ENCODE results near the gene CXCL1. TPM values are rescaled to one million over a fixed set of nuclear protein-coding genes. Genes with fewer than 3 reads are reported as not detected.

The CXCL1 gene
- total and polyA plus RNA-seq, 2 of the 13 experiments (the other 11 are each of a cell fraction or from before 2014, with no cell fraction given) = 0.15 TPM; not detected in 1

DNA sequence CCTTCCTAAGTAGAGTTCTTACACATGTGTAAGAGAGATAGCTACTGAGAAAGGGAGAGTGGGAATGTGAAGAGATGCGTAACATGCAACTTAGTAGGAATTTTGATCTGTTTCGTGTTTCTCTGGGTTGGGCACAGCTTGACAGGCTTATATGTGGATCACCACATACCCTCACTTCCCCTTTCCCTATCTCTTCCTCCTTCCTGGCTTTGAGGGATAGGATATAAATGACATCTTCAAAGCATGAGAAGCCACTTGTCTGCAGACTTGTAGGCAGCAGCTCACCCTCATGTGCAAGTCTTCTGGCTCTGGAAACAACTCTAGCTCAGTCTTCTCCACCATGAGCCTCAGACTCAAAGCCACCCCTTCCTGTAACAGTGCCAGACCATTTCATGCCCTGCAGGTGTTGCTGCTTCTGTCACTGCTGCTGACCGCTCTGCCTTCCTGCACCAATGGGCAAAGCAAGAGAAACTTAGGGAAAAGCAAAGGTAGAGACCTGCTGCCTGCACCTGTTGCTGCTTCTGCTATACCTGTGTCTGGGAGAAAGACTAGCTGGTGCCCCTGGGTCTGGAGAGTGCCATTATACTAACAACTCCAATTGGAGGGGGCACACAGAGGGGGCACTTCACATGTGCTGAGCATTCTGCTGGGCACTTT is 21.5 kb upstream of the CXCL1 start:
- Histone ChIP-seq H3K4me2 (ENCODE audit: low read depth, low read length) (no peak overlapping the region), H3K9ac (ENCODE audit: insufficient read depth, low read depth, low read length) (no peak overlapping the region), H3K27ac (ENCODE audit: extremely low read length, insufficient read depth, low read length) (no peak overlapping the region), H3K4me1 (ENCODE audit: insufficient read depth, low read length) (no peaks in the 10 kb centered on the region), H3K27me3 (ENCODE audit: control insufficient read depth in 1 of 2, insufficient read depth in 2 of 2, low read length in 2 of 2) (peaks cover 0 to 1% of the 10 kb centered on the region in 2 experiments; a peak in 1 of 5 replicates), H4K20me1 (ENCODE audit: insufficient read depth, low read length) (no peaks in the 10 kb centered on the region), H3K36me3 (replicated peaks in 1 of 2; ENCODE audit: control insufficient read depth in 1 of 2, insufficient read depth in 2 of 2, low read length in 2 of 2) (no peaks in the 10 kb centered on the region), H3K9me3 (ENCODE audit: low read length) (no peaks in the 10 kb centered on the region), H3K79me2 (ENCODE audit: insufficient read depth, low read length) (no peaks in the 10 kb centered on the region), H2AFZ (ENCODE audit: low read length) (no peak overlapping the region), H3K4me3 (replicated peaks in 1 of 3; ENCODE audit: insufficient read depth in 1 of 3, low read depth in 2 of 3, low read length in 3 of 3) (no peak overlapping the region)
- no peak for FAIRE-seq
- BruUV-seq (replicated peaks) = no TSS peak
- POLR2A ChIA-PET = no interaction called here
- TF ChIP-seq, protein P1, sequence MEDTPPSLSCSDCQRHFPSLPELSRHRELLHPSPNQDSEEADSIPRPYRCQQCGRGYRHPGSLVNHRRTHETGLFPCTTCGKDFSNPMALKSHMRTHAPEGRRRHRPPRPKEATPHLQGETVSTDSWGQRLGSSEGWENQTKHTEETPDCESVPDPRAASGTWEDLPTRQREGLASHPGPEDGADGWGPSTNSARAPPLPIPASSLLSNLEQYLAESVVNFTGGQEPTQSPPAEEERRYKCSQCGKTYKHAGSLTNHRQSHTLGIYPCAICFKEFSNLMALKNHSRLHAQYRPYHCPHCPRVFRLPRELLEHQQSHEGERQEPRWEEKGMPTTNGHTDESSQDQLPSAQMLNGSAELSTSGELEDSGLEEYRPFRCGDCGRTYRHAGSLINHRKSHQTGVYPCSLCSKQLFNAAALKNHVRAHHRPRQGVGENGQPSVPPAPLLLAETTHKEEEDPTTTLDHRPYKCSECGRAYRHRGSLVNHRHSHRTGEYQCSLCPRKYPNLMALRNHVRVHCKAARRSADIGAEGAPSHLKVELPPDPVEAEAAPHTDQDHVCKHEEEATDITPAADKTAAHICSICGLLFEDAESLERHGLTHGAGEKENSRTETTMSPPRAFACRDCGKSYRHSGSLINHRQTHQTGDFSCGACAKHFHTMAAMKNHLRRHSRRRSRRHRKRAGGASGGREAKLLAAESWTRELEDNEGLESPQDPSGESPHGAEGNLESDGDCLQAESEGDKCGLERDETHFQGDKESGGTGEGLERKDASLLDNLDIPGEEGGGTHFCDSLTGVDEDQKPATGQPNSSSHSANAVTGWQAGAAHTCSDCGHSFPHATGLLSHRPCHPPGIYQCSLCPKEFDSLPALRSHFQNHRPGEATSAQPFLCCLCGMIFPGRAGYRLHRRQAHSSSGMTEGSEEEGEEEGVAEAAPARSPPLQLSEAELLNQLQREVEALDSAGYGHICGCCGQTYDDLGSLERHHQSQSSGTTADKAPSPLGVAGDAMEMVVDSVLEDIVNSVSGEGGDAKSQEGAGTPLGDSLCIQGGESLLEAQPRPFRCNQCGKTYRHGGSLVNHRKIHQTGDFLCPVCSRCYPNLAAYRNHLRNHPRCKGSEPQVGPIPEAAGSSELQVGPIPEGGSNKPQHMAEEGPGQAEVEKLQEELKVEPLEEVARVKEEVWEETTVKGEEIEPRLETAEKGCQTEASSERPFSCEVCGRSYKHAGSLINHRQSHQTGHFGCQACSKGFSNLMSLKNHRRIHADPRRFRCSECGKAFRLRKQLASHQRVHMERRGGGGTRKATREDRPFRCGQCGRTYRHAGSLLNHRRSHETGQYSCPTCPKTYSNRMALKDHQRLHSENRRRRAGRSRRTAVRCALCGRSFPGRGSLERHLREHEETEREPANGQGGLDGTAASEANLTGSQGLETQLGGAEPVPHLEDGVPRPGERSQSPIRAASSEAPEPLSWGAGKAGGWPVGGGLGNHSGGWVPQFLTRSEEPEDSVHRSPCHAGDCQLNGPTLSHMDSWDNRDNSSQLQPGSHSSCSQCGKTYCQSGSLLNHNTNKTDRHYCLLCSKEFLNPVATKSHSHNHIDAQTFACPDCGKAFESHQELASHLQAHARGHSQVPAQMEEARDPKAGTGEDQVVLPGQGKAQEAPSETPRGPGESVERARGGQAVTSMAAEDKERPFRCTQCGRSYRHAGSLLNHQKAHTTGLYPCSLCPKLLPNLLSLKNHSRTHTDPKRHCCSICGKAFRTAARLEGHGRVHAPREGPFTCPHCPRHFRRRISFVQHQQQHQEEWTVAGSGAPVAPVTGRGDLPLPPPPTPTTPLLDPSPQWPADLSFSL (CRISPR knock-in tag; IDR thresholded peaks at IDR 0.05) = no peak
- TF ChIP-seq KLF11 (CRISPR knock-in tag; IDR thresholded peaks at IDR 0.05) (no peak), SRSF9 (IDR thresholded peaks at IDR 0.05; ENCODE audit: borderline replicate concordance, insufficient read depth, low read depth, low read length, poor library complexity, severe bottlenecking) (no peak), ZNF75D (CRISPR knock-in tag; IDR thresholded peaks at IDR 0.05; ENCODE audit: borderline replicate concordance) (no peak), ZNF326 (CRISPR knock-in tag; IDR thresholded peaks at IDR 0.05; ENCODE audit: borderline replicate concordance) (no peak), U2AF1 (optimal IDR thresholded peaks at IDR 0.05; ENCODE audit: low read depth, low read length) (no peak), HHEX (CRISPR knock-in tag; IDR thresholded peaks at IDR 0.05) (no peak), NR2F6 (IDR thresholded peaks at IDR 0.05) (no peak), NR2F6 (CRISPR knock-in tag; IDR thresholded peaks at IDR 0.05) (no peak), PAWR (CRISPR knock-in tag; IDR thresholded peaks at IDR 0.05; ENCODE audit: borderline replicate concordance) (no peak), CCDC6 (CRISPR knock-in tag; IDR thresholded peaks at IDR 0.05) (no peak), ZZZ3 (CRISPR knock-in tag; IDR thresholded peaks at IDR 0.05; ENCODE audit: borderline replicate concordance) (no peak)
- TF ChIP-seq, protein P2, sequence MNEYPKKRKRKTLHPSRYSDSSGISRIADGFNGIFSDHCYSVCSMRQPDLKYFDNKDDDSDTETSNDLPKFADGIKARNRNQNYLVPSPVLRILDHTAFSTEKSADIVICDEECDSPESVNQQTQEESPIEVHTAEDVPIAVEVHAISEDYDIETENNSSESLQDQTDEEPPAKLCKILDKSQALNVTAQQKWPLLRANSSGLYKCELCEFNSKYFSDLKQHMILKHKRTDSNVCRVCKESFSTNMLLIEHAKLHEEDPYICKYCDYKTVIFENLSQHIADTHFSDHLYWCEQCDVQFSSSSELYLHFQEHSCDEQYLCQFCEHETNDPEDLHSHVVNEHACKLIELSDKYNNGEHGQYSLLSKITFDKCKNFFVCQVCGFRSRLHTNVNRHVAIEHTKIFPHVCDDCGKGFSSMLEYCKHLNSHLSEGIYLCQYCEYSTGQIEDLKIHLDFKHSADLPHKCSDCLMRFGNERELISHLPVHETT (CRISPR knock-in tag; conservative IDR thresholded peaks at IDR 0.05) = no peak
- TF ChIP-seq, protein P3, sequence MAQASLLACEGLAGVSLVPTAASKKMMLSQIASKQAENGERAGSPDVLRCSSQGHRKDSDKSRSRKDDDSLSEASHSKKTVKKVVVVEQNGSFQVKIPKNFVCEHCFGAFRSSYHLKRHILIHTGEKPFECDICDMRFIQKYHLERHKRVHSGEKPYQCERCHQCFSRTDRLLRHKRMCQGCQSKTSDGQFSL (CRISPR knock-in tag; IDR thresholded peaks at IDR 0.05) = no peak
- TF ChIP-seq, protein P4, sequence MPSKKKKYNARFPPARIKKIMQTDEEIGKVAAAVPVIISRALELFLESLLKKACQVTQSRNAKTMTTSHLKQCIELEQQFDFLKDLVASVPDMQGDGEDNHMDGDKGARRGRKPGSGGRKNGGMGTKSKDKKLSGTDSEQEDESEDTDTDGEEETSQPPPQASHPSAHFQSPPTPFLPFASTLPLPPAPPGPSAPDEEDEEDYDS (CRISPR knock-in tag; IDR thresholded peaks at IDR 0.05) = no peak
- ATAC-seq = no peak
- intact Hi-C loops (cut with micrococcal nuclease; ENCODE audit: unreplicated experiment) (no loop called here), in situ Hi-C loops (cut with HindIII; ENCODE audit: extremely low pct_ligation_motif_present, low pct_unique_long_range_greater_than_20kb) (no loop called here)
- WGBS (ENCODE audit: low lambda C conversion rate) = 58% methylated on average over 2 of the region's 3 CpGs
- CTCF ChIA-PET (ENCODE audit: low intra/inter-chr PET ratio, low total read pairs) = no interaction called here
- no peak for DNase-seq (ENCODE audit: low spot score)

Data from HepG2 (cell line).